HepG2 (cell line): ENCODE results near the gene ZNF333. TPM values are rescaled to one million over a fixed set of nuclear protein-coding genes. Genes with fewer than 3 reads are reported as not detected.
"Not testable (repeated sequence)": the region's sequence is repeated elsewhere in the genome, so short reads cannot be mapped to it uniquely, and the experiment has no call there.

Source experiments
- ATAC-seq: fragments of 200-7000 bp; cut with Tn5 transposase; 3 replicates; pipeline ENCODE4 v1.9.1; 2020; ENCODE audit warnings: mild to moderate bottlenecking, moderate library complexity
- BruUV-seq: library from RNA; stranded (reverse); fragments of 400-500 nt; replicated peaks from 2 replicates; lab custom pipeline; 2021; lab: Mats Ljungman, UMichigan
- CTCF ChIA-PET: fragments of 300-600 bp; formaldehyde crosslinking; extraction: SDS; loops from one replicate; lab custom pipeline; 2021; ENCODE audit warnings: low total read pairs, inconsistent platforms, low intra/inter-chr PET ratio; lab: Yijun Ruan, JAX
- POLR2A ChIA-PET: fragments of 350-600 bp; sonication (Branson Sonifier 250); formaldehyde crosslinking; loops from one replicate; lab custom pipeline; 2020; ENCODE audit warnings: antibody characterized with exemption, inconsistent platforms; lab: Yijun Ruan, JAX
- DNase-seq: peaks from one replicate; pipeline ENCODE4 v3.0.0-alpha.2; 2015; ENCODE audit warnings: low spot score
- FAIRE-seq: peaks from 3 replicates; lab custom pipeline; 2011; peaks lifted over from hg19 to GRCh38; lab: Jason Lieb, UNC
- H2AFZ ChIP-seq: one replicate; pipeline ENCODE4 v1.6.1; 2011; ENCODE audit warnings: low read length, inconsistent platforms
- H3K27ac ChIP-seq: fragments of 300-600 bp; 3 replicates; pipeline ENCODE4 v1.8.0; 2011; ENCODE audit warnings: mixed run types, mild to moderate bottlenecking, mixed read lengths, low read length, inconsistent platforms; ENCODE audit not compliant: insufficient read depth; ENCODE audit errors: extremely low read length
- H3K27me3 ChIP-seq, 2 experiments: fragments of 200-600 bp in 1 of 2; 2 replicates in 1 of 2; 3 replicates in 1 of 2; pipeline versions ENCODE4 v1.6.0 to v1.8.0; 2011; ENCODE audit warnings: low read length in 2 of 2, mild to moderate bottlenecking in 2 of 2, moderate library complexity in 2 of 2, inconsistent platforms in 1 of 2; ENCODE audit not compliant: insufficient read depth in 2 of 2, control insufficient read depth in 1 of 2
- H3K36me3 ChIP-seq, 2 experiments: fragments of 200-600 bp in 1 of 2; replicated peaks in 1 of 2; 2 replicates in 1 of 2; 3 replicates in 1 of 2; pipeline versions ENCODE4 v1.5.1 to v1.8.0; 2011; ENCODE audit warnings: low read length in 2 of 2, inconsistent platforms in 1 of 2; ENCODE audit not compliant: insufficient read depth in 2 of 2, control insufficient read depth in 1 of 2
- H3K4me1 ChIP-seq: 2 replicates; pipeline ENCODE4 v1.5.1; 2012; ENCODE audit warnings: low read length, inconsistent platforms; ENCODE audit not compliant: insufficient read depth
- H3K4me2 ChIP-seq: 2 replicates; pipeline ENCODE4 v1.6.0; 2011; ENCODE audit warnings: low read depth, low read length, inconsistent platforms
- H3K4me3 ChIP-seq, 3 experiments: fragments of 200-600 bp in 1 of 3; sonication (generic), shearing (Covaris generic) in 1 of 3; replicated peaks in 1 of 3; 2 replicates each; pipeline ENCODE4 v1.5.1; 2011 to 2016; ENCODE audit warnings: low read length in 3 of 3, inconsistent platforms in 2 of 3, low read depth in 2 of 3, mild to moderate bottlenecking in 2 of 3, control low read depth in 1 of 3, mixed read lengths in 1 of 3; ENCODE audit not compliant: insufficient read depth in 1 of 3
- H3K79me2 ChIP-seq: one replicate; pipeline ENCODE4 v1.6.1; 2011; ENCODE audit warnings: low read length, inconsistent platforms; ENCODE audit not compliant: insufficient read depth
- H3K9ac ChIP-seq: 2 replicates; pipeline ENCODE4 v1.6.0; 2011; ENCODE audit warnings: mild to moderate bottlenecking, low read depth, low read length, inconsistent platforms; ENCODE audit not compliant: insufficient read depth
- H3K9me3 ChIP-seq: 2 replicates; pipeline ENCODE4 v1.5.1; 2012; ENCODE audit warnings: mild to moderate bottlenecking, low read length
- H4K20me1 ChIP-seq: 2 replicates; pipeline ENCODE4 v1.6.0; 2011; ENCODE audit warnings: inconsistent platforms, mild to moderate bottlenecking, low read length, moderate library complexity; ENCODE audit not compliant: insufficient read depth
- CSRNP2 ChIP-seq: sonication (generic); formaldehyde crosslinking; conservative IDR thresholded peaks from 2 replicates; pipeline ENCODE4 v1.8.0; 2022; ENCODE audit warnings: low read depth, missing genetic modification reagents
- DRAP1 ChIP-seq: IDR thresholded peaks from 2 replicates; pipeline ENCODE4 v1.6.1; 2016; ENCODE audit warnings: missing genetic modification reagents, missing compliant biosample characterization
- FOXP1 ChIP-seq, 2 experiments: fragments of 450-650 bp in 1 of 2; IDR thresholded peaks; 2 replicates each; pipeline ENCODE4 v1.6.1; 2017 to 2018; ENCODE audit warnings: antibody characterized with exemption in 1 of 2
- GTF3A ChIP-seq: sonication (generic); formaldehyde crosslinking; conservative IDR thresholded peaks from 2 replicates; pipeline ENCODE4 v1.4.0; 2020; ENCODE audit warnings: mild to moderate bottlenecking, missing genetic modification reagents
- HOXA7 ChIP-seq: sonication (generic); formaldehyde crosslinking; IDR thresholded peaks from 2 replicates; pipeline ENCODE4 v1.8.1; 2022; ENCODE audit warnings: mild to moderate bottlenecking, missing genetic modification reagents, moderate library complexity
- HOXA9 ChIP-seq: sonication (generic); formaldehyde crosslinking; IDR thresholded peaks from 2 replicates; pipeline ENCODE4 v1.8.1; 2022; ENCODE audit warnings: missing genetic modification reagents, mild to moderate bottlenecking, moderate library complexity, borderline replicate concordance
- MXD3 ChIP-seq: IDR thresholded peaks from 2 replicates; pipeline ENCODE4 v1.6.1; 2016; ENCODE audit warnings: mild to moderate bottlenecking, missing biosample characterization, missing genetic modification reagents
- MYC ChIP-seq: sonication (generic); formaldehyde crosslinking; IDR thresholded peaks from 2 replicates; pipeline ENCODE4 v1.9.0; 2021; ENCODE audit warnings: missing genetic modification reagents, borderline replicate concordance
- PCBP1 ChIP-seq: fragments of 200-400 bp; formaldehyde crosslinking; IDR thresholded peaks from 2 replicates; pipeline ENCODE4 v1.6.1; 2017; ENCODE audit warnings: mild to moderate bottlenecking, low read depth, low read length, borderline replicate concordance
- SSRP1 ChIP-seq: IDR thresholded peaks from 2 replicates; pipeline ENCODE4 v1.6.1; 2016; ENCODE audit warnings: control low read depth
- ZMAT3 ChIP-seq: sonication (generic); formaldehyde crosslinking; conservative IDR thresholded peaks from 2 replicates; pipeline ENCODE4 v1.7.0; 2021; ENCODE audit warnings: missing genetic modification reagents
- ZNF256 ChIP-seq: sonication (generic); formaldehyde crosslinking; conservative IDR thresholded peaks from 2 replicates; pipeline ENCODE4 v1.4.0; 2020; ENCODE audit warnings: missing genetic modification reagents
- ZNF446 ChIP-seq: sonication (generic); formaldehyde crosslinking; IDR thresholded peaks from 2 replicates; pipeline ENCODE4 v1.5.0; 2020; ENCODE audit warnings: mild to moderate bottlenecking, missing genetic modification reagents
- ZNF800 ChIP-seq: sonication (generic); formaldehyde crosslinking; IDR thresholded peaks from 2 replicates; pipeline ENCODE4 v1.4.0; 2020; ENCODE audit warnings: missing genetic modification reagents
- ZNF879 ChIP-seq: sonication (generic); formaldehyde crosslinking; IDR thresholded peaks from 2 replicates; pipeline ENCODE4 v1.8.1; 2023; ENCODE audit warnings: missing genetic modification reagents
- WGBS: methylation state at CpG from one replicate; pipeline ENCODE4 v1.1.6; 2017; ENCODE audit warnings: low lambda C conversion rate; 5-methylcytosine and 5-hydroxymethylcytosine counted together
- in situ Hi-C: cut with HindIII; loops from 2 replicates; pipeline ENCODE4 v1.10.0; 2017; ENCODE audit warnings: low pct_unique_long_range_greater_than_20kb; ENCODE audit not compliant: extremely low pct_ligation_motif_present
- intact Hi-C: fragments of 100-400 bp; cut with micrococcal nuclease; formaldehyde crosslinking; loops from one replicate; pipeline ENCODE4 v1.10.0; 2022; ENCODE audit not compliant: unreplicated experiment
- polyA plus RNA-seq, 8 experiments: library from polyadenylated mRNA; depleted of rRNA in 3 of 8; stranded (reverse) in 7 of 8; unstranded in 1 of 8; fragments of >200 nt; fragmentation: Illumina TruSeq in 4 of 8; extraction: Trizol in 4 of 8; gene quantifications; 2 replicates each; pipeline versions ENCODE4 v1.2.1 to v1.2.3, GENCODE V29; 2011 to 2016; ENCODE audit warnings: low read depth in 4 of 8, missing spikeins in 1 of 8, mixed read lengths in 1 of 8; ENCODE audit not compliant: insufficient read depth in 1 of 8
- total RNA-seq, 5 experiments: library from RNA; depleted of rRNA; stranded (reverse); fragments of >200 nt; fragmentation: Illumina TruSeq; extraction: Trizol; gene quantifications; 2 replicates each; pipeline ENCODE4 v1.2.3, GENCODE V29; 2016; ENCODE audit warnings: low read depth in 1 of 5

Gene ZNF333
- total and polyA plus RNA-seq, 2 of the 13 experiments (the other 11 are each of a cell fraction or from before 2014, with no cell fraction given): 3.4 to 6.4 TPM

- Histone ChIP-seq H3K4me2 (no peak overlapping the region), H3K4me1 (no peaks in the 10 kb centered on the region), H3K36me3 (no peaks in the 10 kb centered on the region), H3K9me3 (no peaks in the 10 kb centered on the region), H3K9ac (no peak overlapping the region), H4K20me1 (no peaks in the 10 kb centered on the region), H3K4me3 (no peak overlapping the region), H3K79me2 (no peaks in the 10 kb centered on the region), H3K27me3 (peaks cover 0 to 3% of the 10 kb centered on the region in 2 experiments; a peak in 2 of 5 replicates), H2AFZ (no peak overlapping the region), H3K27ac (no peak overlapping the region)
- FAIRE-seq (no peak), ATAC-seq (peak; percentile 26; the same call in 1 of the 3 replicates), DNase-seq (no peak)
- BruUV-seq: no TSS peak
- 69% methylated on average over 8 of the region's 9 CpGs for WGBS
- TF ChIP-seq ZNF446: no peak
- TF ChIP-seq SSRP1 (CRISPR knock-in tag): no peak
- TF ChIP-seq FOXP1 (IDR thresholded peaks at IDR 0.05): no peak
- TF ChIP-seq FOXP1 (CRISPR knock-in tag; IDR thresholded peaks at IDR 0.05): no peak
- TF ChIP-seq ZNF879 (CRISPR knock-in tag): no peak
- TF ChIP-seq DRAP1 (CRISPR knock-in tag): no peak
- no peak for TF ChIP-seq ZNF256
- no peak for TF ChIP-seq HOXA7
- no peak for TF ChIP-seq GTF3A (CRISPR knock-in tag)
- TF ChIP-seq ZNF800 (CRISPR knock-in tag): no peak
- TF ChIP-seq HOXA9 (CRISPR knock-in tag): no peak
- no peak for TF ChIP-seq CSRNP2 (CRISPR knock-in tag)
- TF ChIP-seq MXD3 (CRISPR knock-in tag): no peak
- no peak for TF ChIP-seq ZMAT3 (CRISPR knock-in tag)
- no peak for TF ChIP-seq PCBP1
- no peak for TF ChIP-seq MYC (CRISPR knock-in tag)
- in situ Hi-C loops: no loop called here
- ChIA-PET POLR2A (no interaction called here), CTCF (no interaction called here)
- intact Hi-C loops: no loop called here
Measured at GRCh38 chr19:14764401-14764800, 74.6 kb downstream of the ZNF333 start.

- H3K36me3 ChIP-seq, POLR2A ChIA-PET, DNase-seq, H4K20me1 ChIP-seq, H2AFZ ChIP-seq, ATAC-seq, H3K4me3 ChIP-seq, CTCF ChIA-PET, H3K27me3 ChIP-seq, H3K27ac ChIP-seq, H3K9me3 ChIP-seq, H3K79me2 ChIP-seq, in situ Hi-C loops, intact Hi-C loops, BruUV-seq, H3K4me1 ChIP-seq, H3K4me2 ChIP-seq, FAIRE-seq, H3K9ac ChIP-seq: not testable (repeated sequence)
- WGBS: 66% methylated on average over 4 of the region's 18 CpGs
Measured at GRCh38 chr19:14765403-14765802, 75.6 kb downstream of the ZNF333 start.
